Natural killer cell treated with Interleukin-12 subunit alpha and Interleukin-12 subunit beta and Interleukin-15 and Interleukin-18, amount 100 ng/mL, for 72 hours (primary cell): Measurements from ENCODE around the gene CHST5. TPM values are rescaled to one million over a fixed set of nuclear protein-coding genes. Genes with fewer than 3 reads are reported as not detected.

ENCODE experiments used
- ATAC-seq, 2 donors: fragments of 150-1000 bp; cut with Tn5 transposase in 1 of 2; sonication (Bioruptor Pico), chemical (Tn5 transposase) in 1 of 2; 2 replicates each; pipeline ENCODE4 v1.10.0; 2021
- DNase-seq: peaks from one replicate; pipeline ENCODE4 v3.0.0; 2022; ENCODE audit warnings: low spot score
- H3K27ac Mint-ChIP-seq, 2 donors: 1 replicate in 1 of 2; 2 replicates in 1 of 2; pipeline ENCODE4 v1.8.0; 2022; ENCODE audit warnings: mixed read lengths in 2 of 2, mild to moderate bottlenecking in 1 of 2, moderate library complexity in 1 of 2
- H3K27me3 Mint-ChIP-seq, 2 donors: 1 replicate in 1 of 2; 2 replicates in 1 of 2; pipeline ENCODE4 v1.8.0; 2022; ENCODE audit warnings: mixed read lengths in 2 of 2
- H3K36me3 Mint-ChIP-seq: one replicate; pipeline ENCODE4 v1.8.0; 2022; ENCODE audit warnings: mixed read lengths
- H3K4me1 Mint-ChIP-seq, 2 donors: 1 replicate in 1 of 2; 2 replicates in 1 of 2; pipeline ENCODE4 v1.8.0; 2022; ENCODE audit warnings: low read depth in 2 of 2, mixed read lengths in 2 of 2, mild to moderate bottlenecking in 1 of 2
- H3K4me3 Mint-ChIP-seq: one replicate; pipeline ENCODE4 v1.8.0; 2022; ENCODE audit warnings: mixed read lengths
- H3K9me3 Mint-ChIP-seq: 2 replicates; pipeline ENCODE4 v1.8.0; 2022; ENCODE audit warnings: mixed read lengths
- total RNA-seq, 2 donors: library from RNA; stranded (reverse); gene quantifications; one replicate each; pipeline ENCODE4 v1.2.3, GENCODE V29; 2022

Gene CHST5
- total RNA-seq, 2 donors from 2014 or later: 0.14 TPM; not detected in 1

- H3K36me3 Mint-ChIP-seq: no peaks in the 10 kb centered on the region
- DNase-seq (no peak), ATAC-seq (no peak)
- no peak overlapping the region for H3K4me3 Mint-ChIP-seq
- H3K9me3 Mint-ChIP-seq: no peaks in the 10 kb centered on the region
- no peaks in the 10 kb centered on the region for H3K4me1 Mint-ChIP-seq
- no peak overlapping the region for H3K27ac Mint-ChIP-seq
- H3K27me3 Mint-ChIP-seq: peaks cover 4 to 25% of the 10 kb centered on the region in 2 donors
Measured at GRCh38 chr16:75486676-75487313, 49.1 kb downstream of the CHST5 start.

- ATAC-seq (no peak), DNase-seq (no peak)
- Mint-ChIP-seq H3K9me3 (no peaks in the 10 kb centered on the region), H3K27me3 (peaks cover 7 to 25% of the 10 kb centered on the region in 2 donors), H3K36me3 (no peaks in the 10 kb centered on the region), H3K27ac (no peak overlapping the region), H3K4me1 (no peaks in the 10 kb centered on the region), H3K4me3 (no peak overlapping the region)
Measured at GRCh38 chr16:75486014-75486675, 49.8 kb downstream of the CHST5 start.

- H3K4me1 Mint-ChIP-seq: no peaks in the 10 kb centered on the region
- H3K27ac Mint-ChIP-seq: no peak overlapping the region
- no peaks in the 10 kb centered on the region for H3K9me3 Mint-ChIP-seq
- H3K4me3 Mint-ChIP-seq: no peak overlapping the region
- DNase-seq: no peak
- H3K36me3 Mint-ChIP-seq: no peaks in the 10 kb centered on the region
- ATAC-seq: no peak
- peaks cover 7 to 25% of the 10 kb centered on the region in 2 donors for H3K27me3 Mint-ChIP-seq
Measured at GRCh38 chr16:75485230-75486013, 50.5 kb downstream of the CHST5 start.

- DNase-seq (no peak), ATAC-seq (no peak)
- Mint-ChIP-seq H3K4me3 (no peak overlapping the region), H3K27ac (no peak overlapping the region), H3K27me3 (peaks cover 7 to 19% of the 10 kb centered on the region in 2 donors), H3K36me3 (no peaks in the 10 kb centered on the region), H3K4me1 (no peaks in the 10 kb centered on the region), H3K9me3 (no peaks in the 10 kb centered on the region)
Measured at GRCh38 chr16:75483222-75483621, 52.7 kb downstream of the CHST5 start.

GRCh38 chr16:75482434-75483205 is 53.3 kb downstream of the CHST5 start:
- Mint-ChIP-seq H3K27ac (no peak overlapping the region), H3K36me3 (no peaks in the 10 kb centered on the region), H3K27me3 (peaks cover 13 to 23% of the 10 kb centered on the region in 2 donors), H3K4me3 (no peak overlapping the region), H3K9me3 (no peaks in the 10 kb centered on the region), H3K4me1 (no peaks in the 10 kb centered on the region)
- DNase-seq: no peak
- ATAC-seq: no peak

- peaks cover 16 to 21% of the 10 kb centered on the region in 2 donors for H3K27me3 Mint-ChIP-seq
- ATAC-seq (no peak), DNase-seq (no peak)
- no peaks in the 10 kb centered on the region for H3K9me3 Mint-ChIP-seq
- H3K4me3 Mint-ChIP-seq: no peak overlapping the region
- no peak overlapping the region for H3K27ac Mint-ChIP-seq
- H3K36me3 Mint-ChIP-seq: no peaks in the 10 kb centered on the region
- H3K4me1 Mint-ChIP-seq: no peaks in the 10 kb centered on the region
Measured at GRCh38 chr16:75481475-75481874, 54.4 kb downstream of the CHST5 start.

GRCh38 chr16:75479421-75479990 is 56.4 kb downstream of the CHST5 start:
- Mint-ChIP-seq H3K4me1 (peaks cover 0 to 3% of the 10 kb centered on the region in 2 donors), H3K27me3 (peaks cover 10 to 17% of the 10 kb centered on the region in 2 donors), H3K27ac (no peak overlapping the region), H3K9me3 (no peaks in the 10 kb centered on the region), H3K36me3 (no peaks in the 10 kb centered on the region), H3K4me3 (no peak overlapping the region)
- ATAC-seq: peak in 1 of 2 donors; percentile 37
- DNase-seq: no peak

Other genes with a start within 250 kb of the CHST5 start
- gene CFDP1, start 102.6 kb downstream of the CHST5 start, total RNA-seq: 10 to 100 TPM; 29.1 to 49.5 TPM
- 10 to 100 TPM; 38.3 to 48.4 TPM for gene TMEM170A, start 71.4 kb downstream of the CHST5 start, total RNA-seq
- under 1 TPM in 1 of 2 donors, not detected in 1; 0.08 TPM for gene CHST6, start 40.7 kb downstream of the CHST5 start, total RNA-seq
- gene TMEM231, start 20.1 kb upstream of the CHST5 start, total RNA-seq: 1 to 10 TPM; 3.9 to 6.6 TPM
- 10 to 100 TPM; 51.5 to 75.9 TPM for gene GABARAPL2, start 30.3 kb upstream of the CHST5 start, total RNA-seq
- gene ADAT1, start 87.2 kb upstream of the CHST5 start, total RNA-seq: 10 to 100 TPM; 41.3 to 64.2 TPM
- gene KARS1, start 111.6 kb upstream of the CHST5 start, total RNA-seq: 100 to 1,000 TPM; 198 to 239 TPM
- gene TERF2IP, start 111.7 kb upstream of the CHST5 start, total RNA-seq: 100 to 1,000 TPM in 1 of 2 donors, 10 to 100 TPM in 1; 77.9 to 116 TPM
- gene CPHXL2, start 140.9 kb upstream of the CHST5 start, total RNA-seq: not detected
- gene DUXB, start 165.4 kb upstream of the CHST5 start, total RNA-seq: not detected
- gene CPHXL, start 190.4 kb upstream of the CHST5 start, total RNA-seq: not detected